ENCODE data around the gene EXOSC2.

EXOSC2 gene

DNA sequence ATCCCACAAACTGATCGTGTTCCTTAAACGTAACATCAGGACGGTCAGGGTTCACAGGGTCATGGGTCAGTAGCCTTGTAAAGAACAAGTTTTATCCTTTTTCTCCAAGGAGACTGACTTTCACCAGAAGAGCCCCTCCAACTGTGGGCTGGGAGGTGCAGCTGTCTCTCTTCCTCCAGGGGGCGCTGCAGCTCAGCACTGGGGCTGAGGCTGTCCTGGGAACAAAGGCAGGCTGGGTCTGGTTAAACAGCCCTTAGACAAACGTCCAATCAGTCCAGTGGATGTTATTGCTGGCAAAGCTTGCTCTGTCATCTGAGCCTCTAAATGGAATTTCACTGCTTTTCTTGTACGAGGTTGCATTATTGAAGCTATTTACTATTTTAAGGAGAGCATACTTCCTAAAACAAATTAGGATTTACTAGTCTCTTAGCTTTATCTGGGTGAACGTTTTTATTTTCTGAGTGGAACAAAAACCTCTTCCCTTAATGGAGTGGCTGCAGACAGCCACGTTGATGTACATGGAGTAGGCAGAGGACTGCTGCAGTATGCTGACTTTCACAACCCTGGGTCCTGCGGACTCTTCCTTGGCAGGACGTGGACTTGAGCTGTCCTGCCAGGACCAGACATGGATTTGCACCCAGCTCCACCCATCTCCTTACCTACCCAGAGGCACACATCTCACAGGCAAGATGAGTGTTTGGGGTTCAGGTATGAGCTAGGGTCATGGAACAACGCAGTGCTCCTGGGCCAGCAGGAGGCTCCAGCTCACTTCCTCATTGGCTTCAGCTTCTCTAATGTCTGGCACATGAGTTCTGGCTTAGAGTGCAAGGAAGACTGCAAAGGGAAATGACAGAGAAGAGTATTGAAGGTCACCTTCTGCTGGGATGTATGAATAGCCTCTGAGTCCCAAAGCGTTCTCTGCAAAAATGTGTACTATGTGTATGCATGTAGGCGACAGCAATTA is 7.8 kb downstream of the EXOSC2 start:
- peak; percentile 18 to 67 (median 33) for DNase-seq

GRCh38 chr9:130703501-130703900 is 9.9 kb downstream of the EXOSC2 start:
- no peak for DNase-seq

DNA sequence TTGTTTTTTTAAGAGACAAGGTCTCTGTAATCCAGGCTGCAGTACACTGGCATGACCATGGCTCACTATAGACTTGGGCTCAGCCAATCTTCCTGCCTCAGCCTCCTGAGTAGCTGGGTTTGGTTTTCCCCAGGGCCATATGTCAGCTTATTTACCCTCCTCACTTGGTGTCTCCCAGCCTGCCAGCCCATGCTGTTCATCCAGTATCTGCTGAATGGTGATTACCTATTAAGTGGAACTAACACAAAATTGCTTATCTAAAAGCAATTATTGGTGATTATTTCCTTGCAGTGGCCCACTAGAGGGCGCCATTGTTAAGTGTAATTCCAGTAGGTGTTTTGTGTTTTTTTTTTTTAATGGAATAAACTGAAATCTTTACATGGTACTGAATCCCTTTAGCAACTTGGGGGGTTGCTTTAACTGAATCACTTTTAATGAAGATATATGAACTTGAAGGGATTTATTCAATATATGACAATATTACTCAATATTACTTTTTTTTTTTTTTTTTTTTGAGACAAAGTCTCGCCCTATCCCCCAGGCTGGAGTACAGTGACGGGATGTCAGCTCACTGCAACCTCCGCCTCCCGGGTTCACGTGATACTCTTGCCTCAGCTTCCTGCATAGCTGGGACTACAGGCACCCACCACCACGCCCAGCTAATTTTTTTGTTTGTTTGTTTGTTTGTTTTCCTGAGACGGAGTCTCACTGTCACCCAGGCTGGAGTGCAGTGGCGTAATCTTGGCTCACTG is 13.8 kb downstream of the EXOSC2 start:
- DNase-seq, result peak; percentile 10 to 60 (median 42)

GRCh38 chr9:130710822-130711352 is 17.3 kb downstream of the EXOSC2 start:
- no peak for DNase-seq

GRCh38 chr9:130711469-130711868 is 17.9 kb downstream of the EXOSC2 start:
- DNase-seq, result no peak

GRCh38 chr9:130712564-130713285 is 19.1 kb downstream of the EXOSC2 start:
- DNase-seq, result peak; percentile 83 to 96 (median 90)

- DNase-seq, result no peak
Observed at GRCh38 chr9:130713286-130713960, 19.8 kb downstream of the EXOSC2 start.

- DNase-seq, result no peak
Observed at GRCh38 chr9:130714586-130715110, 21.1 kb downstream of the EXOSC2 start.

GRCh38 chr9:130715270-130715669 is 21.7 kb downstream of the EXOSC2 start:
- no peak for DNase-seq

DNA sequence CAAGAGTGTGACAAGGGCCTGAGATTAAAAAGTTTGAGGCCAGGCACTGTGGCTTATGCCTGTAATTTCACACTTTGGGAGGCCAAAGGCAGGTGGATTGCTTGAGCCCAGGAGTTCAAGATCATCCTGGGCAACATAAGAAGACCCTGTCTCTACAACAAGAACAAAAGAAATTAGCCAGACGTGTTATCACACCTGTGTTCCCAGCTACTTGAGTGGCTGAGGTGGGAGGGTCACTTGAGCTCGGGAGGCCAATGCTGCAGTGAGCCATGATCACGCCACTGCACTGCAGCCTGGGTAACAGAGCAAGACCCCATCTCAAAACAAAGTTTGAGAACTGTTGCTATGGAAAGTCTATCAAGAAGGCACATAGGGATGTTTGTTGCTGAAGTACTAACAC is 25.0 kb downstream of the EXOSC2 start:
- DNase-seq, result no peak

GRCh38 chr9:130720762-130721161 is 27.2 kb downstream of the EXOSC2 start:
- no peak for DNase-seq

DNA sequence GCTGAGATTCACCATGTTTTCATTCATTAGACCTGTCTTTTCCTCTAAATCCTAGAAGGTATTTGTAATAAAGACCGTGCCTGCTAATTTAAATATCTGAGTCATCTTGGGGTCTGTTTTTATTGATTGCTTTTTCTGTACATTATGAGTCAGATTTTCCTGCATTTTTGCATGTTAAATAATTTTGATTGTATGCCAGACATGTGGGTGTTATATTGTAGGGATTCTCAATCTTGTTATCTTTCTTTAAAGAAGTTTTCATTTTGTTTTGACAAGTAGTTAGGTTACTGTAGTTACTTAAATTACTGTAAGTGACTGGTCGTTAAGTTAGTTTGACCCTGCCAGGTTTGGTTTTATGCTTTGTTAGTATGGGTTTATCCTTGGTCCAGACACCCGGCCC is 35.1 kb downstream of the EXOSC2 start:
- DNase-seq, result no peak

- no peak for DNase-seq
Observed at GRCh38 chr9:130729145-130729544, 35.6 kb downstream of the EXOSC2 start.

DNA sequence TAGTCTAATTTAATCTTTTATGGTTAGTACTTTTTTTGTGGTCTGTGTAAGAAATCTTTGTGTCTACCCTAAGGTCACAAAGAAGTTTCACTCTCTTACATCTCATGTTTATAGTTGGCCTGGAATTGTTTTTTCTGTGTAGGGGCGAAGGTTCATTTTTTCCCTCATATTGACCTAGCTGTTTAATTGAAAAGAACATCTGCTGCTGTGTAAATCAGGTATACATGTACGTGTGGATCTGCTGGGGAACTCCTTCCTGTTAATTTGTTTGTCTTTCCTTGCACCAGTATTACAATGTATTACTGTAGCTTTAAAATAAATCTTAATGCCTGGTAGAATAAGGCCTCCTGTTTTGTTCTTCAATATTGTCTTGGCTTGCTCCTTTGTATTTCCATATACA is 37.8 kb downstream of the EXOSC2 start:
- no peak for DNase-seq

- DNase-seq, result no peak
Observed at GRCh38 chr9:130732136-130732535, 38.6 kb downstream of the EXOSC2 start.

GRCh38 chr9:130732793-130733221 is 39.2 kb downstream of the EXOSC2 start:
- DNase-seq, result no peak

DNA sequence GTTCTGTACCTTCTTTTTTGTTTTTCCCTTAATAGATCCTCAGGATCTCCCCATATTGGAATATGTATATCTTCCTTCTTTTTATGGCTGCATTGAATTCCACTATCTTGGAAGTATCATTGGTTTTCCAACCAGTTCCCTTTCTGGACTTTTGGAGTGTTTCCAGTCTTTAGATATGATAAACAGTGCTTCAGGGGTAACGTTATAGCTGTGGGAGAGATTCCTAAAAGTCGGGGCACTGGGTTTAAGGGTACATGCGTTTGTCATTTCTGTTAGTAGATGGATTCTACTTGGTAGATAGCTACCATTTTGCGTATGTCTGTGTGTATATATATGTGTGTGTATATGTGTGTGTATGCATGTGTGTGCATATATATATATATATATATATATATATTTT is 42.0 kb downstream of the EXOSC2 start:
- DNase-seq, result no peak

GRCh38 chr9:130736834-130737233 is 43.3 kb downstream of the EXOSC2 start:
- no peak for DNase-seq

- DNase-seq, result no peak
Observed at GRCh38 chr9:130738281-130738680, 44.7 kb downstream of the EXOSC2 start.

GRCh38 chr9:130739081-130739480 is 45.5 kb downstream of the EXOSC2 start:
- DNase-seq, result no peak

GRCh38 chr9:130740218-130741023 is 46.8 kb downstream of the EXOSC2 start:
- DNase-seq, result no peak
